ENCODE results near the gene VSTM2B.

Gene VSTM2B

GRCh38 chr19:29497686-29498436, 27.9 kb upstream of the VSTM2B start:
- DNase-seq: no peak

- no peak for DNase-seq
These were observed 26.4 kb upstream of the VSTM2B start for GRCh38 chr19:29499261-29499920.

GRCh38 chr19:29499921-29500590, 25.7 kb upstream of the VSTM2B start:
- no peak for DNase-seq

GRCh38 chr19:29501816-29502580, 23.8 kb upstream of the VSTM2B start:
- no peak for DNase-seq

GRCh38 chr19:29502581-29502850, 23.3 kb upstream of the VSTM2B start:
- no peak for DNase-seq

GRCh38 chr19:29503140-29503758, 22.5 kb upstream of the VSTM2B start:
- DNase-seq: no peak

- no peak for DNase-seq
These were observed 22.0 kb upstream of the VSTM2B start for GRCh38 chr19:29503785-29504184.

GRCh38 chr19:29504454-29504853, 21.3 kb upstream of the VSTM2B start:
- DNase-seq: no peak

GRCh38 chr19:29505097-29505824, 20.5 kb upstream of the VSTM2B start:
- DNase-seq: no peak

GRCh38 chr19:29506619-29506911, 19.2 kb upstream of the VSTM2B start:
- no peak for DNase-seq

- no peak for DNase-seq
These were observed 18.5 kb upstream of the VSTM2B start for GRCh38 chr19:29507081-29507860.

- no peak for DNase-seq
These were observed 17.6 kb upstream of the VSTM2B start for GRCh38 chr19:29508181-29508580.

- DNase-seq: no peak
These were observed 16.3 kb upstream of the VSTM2B start for GRCh38 chr19:29509456-29509855.

- DNase-seq: no peak
These were observed 15.0 kb upstream of the VSTM2B start for GRCh38 chr19:29510701-29511265.

- DNase-seq: no peak
These were observed 14.0 kb upstream of the VSTM2B start for GRCh38 chr19:29511768-29512167.

GRCh38 chr19:29512748-29513147, 13.0 kb upstream of the VSTM2B start:
- no peak for DNase-seq

GRCh38 chr19:29514525-29515232, 11.1 kb upstream of the VSTM2B start:
- DNase-seq: no peak

- DNase-seq: no peak
These were observed 10.6 kb upstream of the VSTM2B start for GRCh38 chr19:29515233-29515619.

- no peak for DNase-seq
These were observed 10.0 kb upstream of the VSTM2B start for GRCh38 chr19:29515706-29516357.

- no peak for DNase-seq
These were observed 9.5 kb upstream of the VSTM2B start for GRCh38 chr19:29516358-29516725.

Data from NCI-H510A treated with DMSO at 0.1 percent for 48 hours (cell line).